Gastrocnemius medialis (tissue), 4 donors: ENCODE results near the gene WDR54. TPM values are rescaled to one million over a fixed set of nuclear protein-coding genes. Genes with fewer than 3 reads are reported as not detected.
A peak's percentile ranks its signal among the peaks of the same experiment; 100 is the strongest.
"Not testable (repeated sequence)": the region's sequence is repeated elsewhere in the genome, so short reads cannot be mapped to it uniquely, and the experiment has no call there.

ENCODE experiments used
- ATAC-seq, 2 donors: fragments of 150-250 bp; one replicate each; pipeline ENCODE4 v1.9.1; 2016
- DNase-seq, 2 donors: peaks; one replicate each; pipeline ENCODE4 v3.0.0-alpha.2; 2019
- H3K27ac ChIP-seq, 4 donors: fragments of 200-600 bp; sonication (generic); 1 replicate in 1 of 4; 2 replicates in 3 of 4; pipeline ENCODE4 v1.5.1; 2016 to 2018; ENCODE audit warnings: mild to moderate bottlenecking in 2 of 4, moderate library complexity in 1 of 4
- H3K27me3 ChIP-seq, 3 donors: fragments of 200-600 bp; sonication (generic) in 2 of 3; 1 replicate in 1 of 3; 2 replicates in 2 of 3; pipeline versions ENCODE4 v1.5.1 to v1.6.0; 2016 to 2019; ENCODE audit warnings: mild to moderate bottlenecking in 1 of 3, moderate library complexity in 1 of 3
- H3K36me3 ChIP-seq, 2 donors: fragments of 200-600 bp; sonication (generic) in 1 of 2; one replicate each; pipeline ENCODE4 v1.5.1; 2017 to 2018
- H3K4me1 ChIP-seq, 2 donors: fragments of 200-600 bp; sonication (generic) in 1 of 2; one replicate each; pipeline ENCODE4 v1.5.1; 2016 to 2017; ENCODE audit warnings: mild to moderate bottlenecking in 2 of 2
- H3K4me3 ChIP-seq, 4 donors: fragments of 200-600 bp; sonication (generic) in 3 of 4; 1 replicate in 1 of 4; 2 replicates in 3 of 4; pipeline ENCODE4 v1.5.1; 2016 to 2019; ENCODE audit warnings: mild to moderate bottlenecking in 2 of 4
- H3K9me3 ChIP-seq, 3 donors: fragments of 200-600 bp; sonication (generic) in 2 of 3; 1 replicate in 1 of 3; 2 replicates in 2 of 3; pipeline ENCODE4 v1.5.1; 2016 to 2019
- CTCF ChIP-seq, 5 experiments: fragments of 450-650 bp in 3 of 5; fragments of 200-600 bp in 2 of 5; sonication (generic) in 2 of 5; IDR thresholded peaks in 4 of 5; conservative IDR thresholded peaks in 1 of 5; 1 replicate in 4 of 5; 2 replicates in 1 of 5; pipeline ENCODE4 v1.5.1; 2016 to 2019; ENCODE audit warnings: antibody characterized with exemption in 5 of 5, mild to moderate bottlenecking in 3 of 5, moderate library complexity in 3 of 5
- POLR2A ChIP-seq, 2 donors: fragments of 450-650 bp; IDR thresholded peaks; one replicate each; pipeline ENCODE4 v1.6.1; 2017; ENCODE audit warnings: antibody characterized with exemption in 2 of 2, mild to moderate bottlenecking in 2 of 2, moderate library complexity in 2 of 2
- in situ Hi-C, 4 donors: fragments of 200-750 bp; cut with MboI; loops; one replicate each; pipeline versions ENCODE4 v1.15.0 to v1.8.0; 2017; ENCODE audit warnings: low sequenced_read_pairs in 4 of 4
- intact Hi-C: fragments of 100-400 bp; cut with DNase I; formaldehyde crosslinking; loops from one replicate; pipeline ENCODE4 v1.15.1; 2023; ENCODE audit warnings: low total_unique reads
- total RNA-seq, 4 donors: library from RNA; depleted of rRNA; stranded (reverse); fragments of >200 nt; gene quantifications; one replicate each; pipeline versions ENCODE4 v1.1.0 to v1.2.3, GENCODE V29; 2016

WDR54 gene
- total RNA-seq, 4 donors from 2014 or later, result 0.51 to 2.1 (median 1.4) TPM

GRCh38 chr2:74462054-74462785, 40.7 kb downstream of the WDR54 start:
- DNase-seq, result no peak
- Histone ChIP-seq H3K27me3 (no peaks in the 10 kb centered on the region), H3K9me3 (no peaks in the 10 kb centered on the region), H3K4me1 (peaks cover 20 to 25% of the 10 kb centered on the region in 2 donors), H3K4me3 (no peak overlapping the region), H3K27ac (no peak overlapping the region), H3K36me3 (peaks cover 0 to 20% of the 10 kb centered on the region in 2 donors)
- intact Hi-C loops, result no loop called here
- no peak for ATAC-seq
- in situ Hi-C loops, result loop anchor here in 1 of 4 donors (25.0 kb wide), 1 partner anchor 375 kb away; the partner anchor contains the start of gene HK2
- TF ChIP-seq CTCF (IDR thresholded peaks at IDR 0.05 in 4 of 5, conservative IDR thresholded peaks at IDR 0.05 in 1 of 5) (no peak), POLR2A (IDR thresholded peaks at IDR 0.05) (no peak)

- Histone ChIP-seq H3K36me3 (peaks cover 0 to 20% of the 10 kb centered on the region in 2 donors), H3K27ac (no peak overlapping the region), H3K9me3 (no peaks in the 10 kb centered on the region), H3K4me3 (no peak overlapping the region), H3K27me3 (no peaks in the 10 kb centered on the region), H3K4me1 (peaks cover 19 to 23% of the 10 kb centered on the region in 2 donors)
- DNase-seq (no peak), ATAC-seq (no peak)
- intact Hi-C loops, result no loop called here
- in situ Hi-C loops, result loop anchor here in 1 of 4 donors (25.0 kb wide), 1 partner anchor 375 kb away; the partner anchor contains the start of gene HK2
- TF ChIP-seq CTCF (IDR thresholded peaks at IDR 0.05 in 4 of 5, conservative IDR thresholded peaks at IDR 0.05 in 1 of 5) (no peak), POLR2A (IDR thresholded peaks at IDR 0.05) (no peak)
Measured at GRCh38 chr2:74462786-74463105, 41.2 kb downstream of the WDR54 start.

- intact Hi-C loops, result no loop called here
- in situ Hi-C loops, result loop anchor here in 1 of 4 donors (25.0 kb wide), 1 partner anchor 373 kb away; the partner anchor contains the start of gene HK2
- peaks cover 13 to 16% of the 10 kb centered on the region in 2 donors for H3K4me1 ChIP-seq
- TF ChIP-seq POLR2A (IDR thresholded peaks at IDR 0.05) (no peak), CTCF (IDR thresholded peaks at IDR 0.05 in 4 of 5, conservative IDR thresholded peaks at IDR 0.05 in 1 of 5) (no peak)
- H3K36me3 ChIP-seq, result peaks cover 0 to 20% of the 10 kb centered on the region in 2 donors
- no peak for DNase-seq
- H3K9me3 ChIP-seq, result no peaks in the 10 kb centered on the region
- ATAC-seq, result no peak
- no peaks in the 10 kb centered on the region for H3K27me3 ChIP-seq
- H3K4me3 ChIP-seq, result peak overlapping the region; percentile 91 to 95 (median 94)
- H3K27ac ChIP-seq, result peak overlapping the region; percentile 84 to 93 (median 89)
Measured at GRCh38 chr2:74464406-74464805, 42.9 kb downstream of the WDR54 start.

- Histone ChIP-seq H3K36me3 (peaks cover 0 to 17% of the 10 kb centered on the region in 2 donors), H3K27ac (peak overlapping the region in 2 of 4 donors; percentile 22 to 47), H3K4me1 (peaks cover 24 to 31% of the 10 kb centered on the region in 2 donors)
- H3K9me3 ChIP-seq, ATAC-seq, DNase-seq, H3K4me3 ChIP-seq, H3K27me3 ChIP-seq, intact Hi-C loops: not testable (repeated sequence)
- in situ Hi-C loops, result loop anchor here in 1 of 4 donors (25.0 kb wide), 1 partner anchor 367 kb away; the partner anchor contains the start of gene HK2
Measured at GRCh38 chr2:74470742-74471141, 49.2 kb downstream of the WDR54 start.

GRCh38 chr2:74471332-74472065, 50.0 kb downstream of the WDR54 start:
- in situ Hi-C loops, result loop anchor here in 1 of 4 donors (25.0 kb wide), 1 partner anchor 366 kb away; the partner anchor contains the start of gene HK2

More at GRCh38 chr2:74471332-74472065, 50.0 kb downstream of the WDR54 start:
- TF ChIP-seq CTCF (IDR thresholded peaks at IDR 0.05 in 4 of 5, conservative IDR thresholded peaks at IDR 0.05 in 1 of 5), result no peak
- peak in 1 of 2 donors; percentile 5 for ATAC-seq
- intact Hi-C loops, result loop anchor here (1.0 kb wide), 1 partner anchor 17 kb away; no protein-coding TSS in a partner anchor
- H3K36me3 ChIP-seq, result peaks cover 0 to 17% of the 10 kb centered on the region in 2 donors
- H3K9me3 ChIP-seq, result no peaks in the 10 kb centered on the region
- no peaks in the 10 kb centered on the region for H3K27me3 ChIP-seq
- peaks cover 20 to 25% of the 10 kb centered on the region in 2 donors for H3K4me1 ChIP-seq
- DNase-seq, result no peak
- H3K27ac ChIP-seq, result peak overlapping the region; percentile 79 to 90 (median 87)
- H3K4me3 ChIP-seq, result peak overlapping the region; percentile 67 to 88 (median 79)
